OCI-LY1 (cell line): ENCODE data around the gene STAB1.

Source experiments
- H2AFZ ChIP-seq: fragments of 200-600 bp; sonication (generic), shearing (Covaris generic); 2 replicates; pipeline ENCODE4 v1.6.0; 2014; ENCODE audit warnings: antibody characterized with exemption, mild to moderate bottlenecking, low read length
- H3F3A ChIP-seq: fragments of 200-600 bp; sonication (generic), shearing (Covaris generic); 2 replicates; pipeline ENCODE4 v1.6.0; 2014; ENCODE audit warnings: mild to moderate bottlenecking, antibody characterized with exemption, low read length, moderate library complexity; ENCODE audit not compliant: insufficient read depth
- H3K27ac ChIP-seq: fragments of 200-600 bp; sonication (generic); 2 replicates; pipeline ENCODE4 v1.5.1; 2014; ENCODE audit warnings: low read length, mixed run types, mild to moderate bottlenecking, low read depth; ENCODE audit not compliant: poor library complexity, severe bottlenecking
- H3K27me3 ChIP-seq: fragments of 200-600 bp; sonication (generic); 2 replicates; pipeline ENCODE4 v1.6.0; 2014; ENCODE audit warnings: antibody characterized with exemption, mild to moderate bottlenecking, low read length, moderate library complexity; ENCODE audit not compliant: insufficient read depth
- H3K36me3 ChIP-seq: fragments of 200-600 bp; sonication (generic); 2 replicates; pipeline ENCODE4 v1.6.1; 2014; ENCODE audit warnings: mild to moderate bottlenecking, antibody characterized with exemption, low read length, moderate library complexity, mixed read lengths; ENCODE audit not compliant: insufficient read depth
- H3K4me1 ChIP-seq: fragments of 200-600 bp; sonication (generic); 2 replicates; pipeline ENCODE4 v1.5.1; 2014; ENCODE audit warnings: mild to moderate bottlenecking, low read length, moderate library complexity; ENCODE audit not compliant: insufficient read depth, severe bottlenecking
- H3K4me2 ChIP-seq: fragments of 200-600 bp; sonication (generic), shearing (Covaris generic); 2 replicates; pipeline ENCODE4 v1.6.1; 2014; ENCODE audit warnings: low read length
- H3K4me3 ChIP-seq: fragments of 200-600 bp; sonication (generic); 2 replicates; pipeline ENCODE4 v1.5.1; 2014; ENCODE audit warnings: low read length, low read depth, mild to moderate bottlenecking, mixed read lengths; ENCODE audit not compliant: poor library complexity, severe bottlenecking
- H3K79me2 ChIP-seq: fragments of 200-600 bp; shearing (Covaris generic); 2 replicates; pipeline ENCODE4 v1.6.1; 2016; ENCODE audit warnings: mixed run types, low read length, mixed read lengths; ENCODE audit not compliant: insufficient read depth
- H3K9ac ChIP-seq: fragments of 200-600 bp; sonication (generic), shearing (Covaris generic); 2 replicates; pipeline ENCODE4 v1.6.1; 2014; ENCODE audit warnings: mild to moderate bottlenecking, low read length, mixed read lengths
- H3K9me2 ChIP-seq: fragments of 200-600 bp; sonication (generic), shearing (Covaris generic); 2 replicates; pipeline ENCODE4 v1.6.1; 2014; ENCODE audit warnings: low read depth, mild to moderate bottlenecking, low read length, mixed read lengths
- H3K9me3 ChIP-seq: fragments of 200-600 bp; shearing (Covaris generic); 2 replicates; pipeline ENCODE4 v1.6.1; 2014; ENCODE audit warnings: low read length, mixed read lengths
- H4K20me1 ChIP-seq: fragments of 200-600 bp; sonication (generic), shearing (Covaris generic); 2 replicates; pipeline ENCODE4 v1.6.0; 2016; ENCODE audit warnings: mild to moderate bottlenecking, low read length; ENCODE audit not compliant: insufficient read depth
- CTCF ChIP-seq: fragments of 200-600 bp; sonication (generic), shearing (Covaris generic); IDR thresholded peaks from 2 replicates; pipeline ENCODE4 v1.5.1; 2017; ENCODE audit warnings: mild to moderate bottlenecking, antibody characterized with exemption, low read length, moderate library complexity, mixed read lengths
- EZH2 ChIP-seq: fragments of 200-600 bp; sonication (generic), shearing (Covaris generic); IDR thresholded peaks from 2 replicates; pipeline ENCODE4 v1.8.0; 2017; ENCODE audit warnings: borderline replicate concordance, mixed run types, mild to moderate bottlenecking, antibody characterized with exemption, low read length, moderate library complexity, mixed read lengths

The STAB1 gene

DNA sequence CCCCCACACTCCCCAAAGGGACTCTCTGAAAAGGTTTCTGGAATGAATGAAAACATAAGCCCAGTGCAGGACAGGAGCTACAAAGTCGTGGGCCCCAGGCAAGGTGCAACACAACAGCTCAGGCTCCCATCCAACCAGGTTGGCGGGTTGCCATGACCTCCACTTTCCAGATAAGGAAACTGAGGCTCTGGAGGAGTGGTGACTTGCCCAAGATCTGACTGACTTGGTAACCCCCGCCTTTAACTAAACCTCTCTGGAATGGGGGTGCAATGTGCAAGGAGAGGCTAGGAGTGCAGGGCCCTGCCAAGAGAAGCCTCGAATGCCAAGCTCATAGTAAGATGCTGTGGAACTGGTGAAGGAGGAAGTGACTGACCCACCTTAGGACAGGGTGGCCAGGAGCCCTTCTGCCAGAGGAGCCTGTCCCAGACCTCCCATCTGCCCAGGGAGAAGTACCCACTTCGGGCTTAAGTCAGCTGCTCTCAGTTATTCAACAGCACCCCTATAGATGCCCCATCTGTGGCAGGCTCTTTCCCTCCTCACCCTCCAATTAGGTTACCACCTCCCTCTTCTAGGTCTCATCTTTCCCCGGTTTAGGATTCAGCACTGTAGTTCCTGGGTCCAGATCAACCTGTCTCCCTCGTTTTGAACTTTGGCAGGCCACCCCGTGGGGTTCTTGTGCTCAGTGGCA lies 40.7 kb upstream of the STAB1 start:
- Histone ChIP-seq H3K9me3 (no peaks in the 10 kb centered on the region), H3K9ac (peak overlapping the region; percentile 85), H3K27ac (peak overlapping the region; percentile 13), H3K27me3 (no peaks in the 10 kb centered on the region), H4K20me1 (no peaks in the 10 kb centered on the region), H3K4me3 (peak overlapping the region; percentile 90), H3K4me1 (peaks cover 25% of the 10 kb centered on the region), H3K4me2 (peak overlapping the region; percentile 93), H3K36me3 (peaks cover 24% of the 10 kb centered on the region), H3F3A (no peaks in the 10 kb centered on the region), H3K9me2 (no peaks in the 10 kb centered on the region), H2AFZ (no peak overlapping the region), H3K79me2 (0 out of 2 replicates have a peak, but pooled peaks cover 4% of the 10 kb centered on the region)
- TF ChIP-seq EZH2 (no peak), CTCF (no peak)

DNA sequence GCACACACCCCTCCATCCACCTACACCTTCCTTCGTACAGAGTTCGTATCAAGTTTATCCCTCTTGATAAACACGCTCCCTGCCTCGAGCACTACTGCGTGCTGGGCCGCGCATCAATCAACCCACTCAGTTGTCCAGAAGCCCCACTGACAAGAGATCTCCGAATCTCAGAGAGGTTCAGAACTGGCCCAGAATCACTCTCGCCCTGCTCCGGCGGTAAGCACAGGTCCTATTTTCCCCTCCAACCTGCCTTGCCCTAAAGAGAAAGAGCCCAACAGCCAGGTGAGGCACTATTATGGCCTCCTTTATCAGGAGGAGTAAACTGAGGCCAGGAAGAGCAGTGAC lies 40.2 kb upstream of the STAB1 start:
- 0 out of 2 replicates have a peak, but pooled peaks cover 4% of the 10 kb centered on the region for H3K79me2 ChIP-seq
- peaks cover 29% of the 10 kb centered on the region for H3K36me3 ChIP-seq
- peak overlapping the region; percentile 90 for H3K4me3 ChIP-seq
- no peaks in the 10 kb centered on the region for H3K27me3 ChIP-seq
- H4K20me1 ChIP-seq: no peaks in the 10 kb centered on the region
- H2AFZ ChIP-seq: peak overlapping the region; percentile 70; the same call in 1 of the 2 replicates
- TF ChIP-seq EZH2: no peak
- no peak for TF ChIP-seq CTCF
- no peaks in the 10 kb centered on the region for H3F3A ChIP-seq
- peak overlapping the region; percentile 85 for H3K9ac ChIP-seq
- no peaks in the 10 kb centered on the region for H3K9me2 ChIP-seq
- H3K4me2 ChIP-seq: peak overlapping the region; percentile 93
- peaks cover 25% of the 10 kb centered on the region for H3K4me1 ChIP-seq
- H3K27ac ChIP-seq: peak overlapping the region; percentile 13
- H3K9me3 ChIP-seq: no peaks in the 10 kb centered on the region

- peak within 1 kb of the TSS; percentile 70; the same call in 1 of the 2 replicates for H2AFZ ChIP-seq
- no peaks in the 10 kb centered on the region for H4K20me1 ChIP-seq
- H3K4me1 ChIP-seq: peaks cover 25% of the 10 kb centered on the region
- peak within 1 kb of the TSS; percentile 60 for H3K27ac ChIP-seq
- H3K36me3 ChIP-seq: peaks cover 34% of the 10 kb centered on the region
- H3K9me2 ChIP-seq: no peaks in the 10 kb centered on the region
- TF ChIP-seq EZH2 (no peak), CTCF (no peak)
- no peaks in the 10 kb centered on the region for H3F3A ChIP-seq
- H3K79me2 ChIP-seq: 0 out of 2 replicates have a peak, but pooled peaks cover 4% of the 10 kb centered on the region
- no peaks in the 10 kb centered on the region for H3K27me3 ChIP-seq
- peak within 1 kb of the TSS; percentile 93 for H3K4me2 ChIP-seq
- H3K9ac ChIP-seq: peak within 1 kb of the TSS; percentile 98
- peak within 1 kb of the TSS; percentile 90 for H3K4me3 ChIP-seq
- H3K9me3 ChIP-seq: no peaks in the 10 kb centered on the region
Observed at GRCh38 chr3:52455283-52456168, 39.6 kb upstream of the STAB1 start, which contains the start of gene NISCH. Gene NISCH, plus strand, starts transcription at chr3:52455604. Its CDS starts 38 bp downstream, at chr3:52455642.
